HCT116 (cell line): Measurements from ENCODE around the gene ACP5. TPM values are rescaled to one million over a fixed set of nuclear protein-coding genes. Genes with fewer than 3 reads are reported as not detected.

Source experiments
- ATAC-seq: fragments of 200-7000 bp; cut with Tn5 transposase; 2 replicates; pipeline ENCODE4 v1.9.1; 2020; ENCODE audit warnings: mild to moderate bottlenecking, moderate library complexity
- BruUV-seq: library from RNA; stranded (reverse); fragments of 400-500 nt; replicated peaks from 2 replicates; lab custom pipeline; 2021; lab: Mats Ljungman, UMichigan
- CTCF ChIA-PET: fragments of 300-600 bp; sonication (Branson Sonifier 250); formaldehyde crosslinking; loops from one replicate; lab custom pipeline; 2021; ENCODE audit warnings: antibody characterized with exemption; lab: Charles Lee
- POLR2A ChIA-PET: fragments of 300-600, 350-600 bp; sonication (Branson Sonifier 250); formaldehyde crosslinking; loops from one replicate; lab custom pipeline; 2021; ENCODE audit warnings: antibody characterized with exemption; lab: Charles Lee
- RAD21 ChIA-PET, 2 experiments: fragments of 300-600 bp; sonication (Branson Sonifier 250); formaldehyde crosslinking; loops; one replicate each; lab custom pipeline; 2023; ENCODE audit warnings: low total read pairs in 2 of 2; ENCODE audit not compliant: uncharacterized antibody in 2 of 2, unreplicated experiment in 2 of 2, low non-redundant PET in 1 of 2; lab: Charles Lee
- DNase-seq: peaks from one replicate; pipeline ENCODE4 v3.0.0-alpha.2; 2010; ENCODE audit warnings: low read depth, low spot score
- H2AFZ ChIP-seq: fragments of 200-600 bp; shearing (Covaris generic), sonication (generic); 2 replicates; pipeline ENCODE4 v1.6.1; 2017; ENCODE audit warnings: low read depth, mixed run types, mixed read lengths, antibody characterized with exemption, low read length; ENCODE audit not compliant: poor library complexity, severe bottlenecking
- H3K27ac ChIP-seq: 2 replicates; pipeline ENCODE4 v1.5.1; 2012; ENCODE audit warnings: low read depth, low read length
- H3K27me3 ChIP-seq: fragments of 200-600 bp; sonication (generic); 2 replicates; pipeline ENCODE4 v1.6.1; 2016; ENCODE audit warnings: mixed run types, low read length, mixed read lengths; ENCODE audit not compliant: insufficient read depth
- H3K36me3 ChIP-seq, 2 experiments: fragments of 200-500 bp in 1 of 2; fragments of 200-600 bp in 1 of 2; sonication (Bioruptor generic) in 1 of 2; sonication (generic) in 1 of 2; 2 replicates each; pipeline versions ENCODE4 v1.5.1 to v1.6.1; 2014 to 2016; ENCODE audit warnings: low read length in 2 of 2, inconsistent platforms in 1 of 2, mixed read lengths in 1 of 2, mixed run types in 1 of 2; ENCODE audit not compliant: insufficient read depth in 2 of 2, control insufficient read depth in 1 of 2
- H3K4me1 ChIP-seq, 2 experiments: fragments of 200-600 bp in 1 of 2; sonication (generic) in 1 of 2; 2 replicates each; pipeline versions ENCODE4 v1.5.1 to v1.6.1; 2012 to 2017; ENCODE audit warnings: low read length in 2 of 2, inconsistent platforms in 1 of 2, mild to moderate bottlenecking in 1 of 2, mixed read lengths in 1 of 2, mixed run types in 1 of 2, moderate library complexity in 1 of 2; ENCODE audit not compliant: insufficient read depth in 2 of 2, control insufficient read depth in 1 of 2
- H3K4me2 ChIP-seq: fragments of 200-600 bp; sonication (generic); 2 replicates; pipeline ENCODE4 v1.6.1; 2017; ENCODE audit warnings: mixed run types, low read length, mixed read lengths
- H3K4me3 ChIP-seq, 2 experiments: fragments of 200-600 bp in 1 of 2; sonication (generic) in 1 of 2; replicated peaks in 1 of 2; 2 replicates each; pipeline ENCODE4 v1.5.1; 2011 to 2016; ENCODE audit warnings: low read length in 2 of 2, control low read depth in 1 of 2, low read depth in 1 of 2, mild to moderate bottlenecking in 1 of 2, mixed read lengths in 1 of 2, mixed run types in 1 of 2
- H3K79me2 ChIP-seq: fragments of 200-600 bp; sonication (generic); 2 replicates; pipeline ENCODE4 v1.6.1; 2017; ENCODE audit warnings: mild to moderate bottlenecking, mixed run types, low read length, moderate library complexity, mixed read lengths; ENCODE audit not compliant: insufficient read depth
- H3K9ac ChIP-seq: fragments of 200-600 bp; sonication (generic); 2 replicates; pipeline ENCODE4 v1.6.1; 2016; ENCODE audit warnings: low read length, mixed read lengths
- H3K9me2 ChIP-seq: fragments of 200-600 bp; sonication (generic), shearing (Covaris generic); 2 replicates; pipeline ENCODE4 v1.6.1; 2017; ENCODE audit warnings: mixed run types, mild to moderate bottlenecking, moderate library complexity; ENCODE audit not compliant: insufficient read depth
- H3K9me3 ChIP-seq, 2 experiments: fragments of 200-500 bp in 1 of 2; fragments of 200-600 bp in 1 of 2; sonication (Bioruptor generic) in 1 of 2; sonication (generic) in 1 of 2; 2 replicates each; pipeline ENCODE4 v1.6.1; 2014 to 2017; ENCODE audit warnings: low read length in 2 of 2, mixed read lengths in 2 of 2, inconsistent platforms in 1 of 2, low read depth in 1 of 2, mild to moderate bottlenecking in 1 of 2, mixed run types in 1 of 2, moderate library complexity in 1 of 2; ENCODE audit not compliant: control insufficient read depth in 1 of 2, insufficient read depth in 1 of 2
- H4K20me1 ChIP-seq: fragments of 200-600 bp; sonication (generic), shearing (Covaris generic); 2 replicates; pipeline ENCODE4 v1.6.1; 2017; ENCODE audit warnings: mixed run types, mild to moderate bottlenecking, moderate library complexity; ENCODE audit not compliant: insufficient read depth
- ATF3 ChIP-seq: IDR thresholded peaks from 2 replicates; pipeline ENCODE4 v1.6.1; 2012
- CEBPB ChIP-seq: IDR thresholded peaks from 2 replicates; pipeline ENCODE4 v1.6.1; 2012; ENCODE audit warnings: low read depth
- CTCF ChIP-seq, 3 experiments: fragments of 200-600 bp in 1 of 3; sonication (generic) in 1 of 3; IDR thresholded peaks in 2 of 3; conservative IDR thresholded peaks in 1 of 3; 2 replicates each; pipeline ENCODE4 v1.5.1; 2012 to 2017; ENCODE audit warnings: low read depth in 2 of 3, low read length in 2 of 3, antibody characterized with exemption in 1 of 3, borderline replicate concordance in 1 of 3, control low read depth in 1 of 3, mild to moderate bottlenecking in 1 of 3, mixed read lengths in 1 of 3, mixed run types in 1 of 3, moderate library complexity in 1 of 3; ENCODE audit not compliant: insufficient read depth in 1 of 3
- POLR2A ChIP-seq: IDR thresholded peaks from 2 replicates; pipeline ENCODE4 v1.7.0; 2011; ENCODE audit warnings: borderline replicate concordance; ENCODE audit not compliant: insufficient read depth, insufficient read length; ENCODE audit errors: extremely low read depth
- YY1 ChIP-seq: IDR thresholded peaks from 2 replicates; pipeline ENCODE4 v1.6.1; 2011; ENCODE audit warnings: low read length, low read depth, moderate library complexity, mild to moderate bottlenecking; ENCODE audit not compliant: insufficient replicate concordance; ENCODE audit errors: extremely low read depth
- ZBTB33 ChIP-seq: IDR thresholded peaks from 2 replicates; pipeline ENCODE4 v1.6.1; 2011; ENCODE audit warnings: mild to moderate bottlenecking, low read length, moderate library complexity; ENCODE audit not compliant: insufficient replicate concordance; ENCODE audit errors: extremely low read depth
- intact Hi-C: fragments of 100-400 bp; cut with micrococcal nuclease; formaldehyde crosslinking; loops from 2 replicates; pipeline ENCODE4 v1.10.0; 2022
- total RNA-seq: library from RNA; stranded (reverse); gene quantifications from one replicate; pipeline ENCODE4 v1.2.1, GENCODE V29; 2021; ENCODE audit not compliant: unreplicated experiment

Gene ACP5
- total RNA-seq, 1 experiment from 2014 or later = 1.2 TPM

GRCh38 chr19:11549386-11549953 is 28.0 kb downstream of the ACP5 start:
- no peak for ATAC-seq
- ChIA-PET POLR2A (no interaction called here), RAD21 (no interaction called here)

More at GRCh38 chr19:11549386-11549953, 28.0 kb downstream of the ACP5 start:
- H3K36me3 ChIP-seq = peaks cover 5 to 9% of the 10 kb centered on the region in 2 experiments; a peak in 3 of 4 replicates
- no TSS peak for BruUV-seq
- H3K9ac ChIP-seq = no peak overlapping the region
- DNase-seq = no peak
- no peaks in the 10 kb centered on the region for H3K9me3 ChIP-seq
- peaks cover 4% of the 10 kb centered on the region; the same call in 1 of the 2 replicates for H3K79me2 ChIP-seq
- no peak for TF ChIP-seq ZBTB33
- TF ChIP-seq CEBPB = no peak
- no peak for TF ChIP-seq POLR2A
- TF ChIP-seq YY1 = no peak
- no peak for TF ChIP-seq ATF3
- TF ChIP-seq CTCF (IDR thresholded peaks at IDR 0.05 in 2 of 3, conservative IDR thresholded peaks at IDR 0.05 in 1 of 3; ENCODE audit: borderline replicate concordance in 1 of 3, insufficient read depth in 1 of 3, low read depth in 2 of 3, low read length in 2 of 3) = no peak
- intact Hi-C loops = no loop called here
- H3K27me3 ChIP-seq = no peaks in the 10 kb centered on the region
- H4K20me1 ChIP-seq = no peaks in the 10 kb centered on the region
- H3K4me3 ChIP-seq = no peak overlapping the region
- CTCF ChIA-PET = no interaction called here
- H3K4me2 ChIP-seq = no peak overlapping the region
- H3K4me1 ChIP-seq = peaks cover 0 to 12% of the 10 kb centered on the region in 2 experiments; a peak in 3 of 4 replicates
- no peak overlapping the region for H3K27ac ChIP-seq
- no peaks in the 10 kb centered on the region for H3K9me2 ChIP-seq
- H2AFZ ChIP-seq = no peak overlapping the region
